Hippocampal formation (tissue), 2 donors: ENCODE data around the gene MESP1.
A peak's percentile ranks its signal among the peaks of the same experiment; 100 is the strongest.

Experiments used
- DNase-seq, 2 donors: peaks; one replicate each; lab custom pipeline; 2025; lab: John Stamatoyannopoulos, UW

The MESP1 gene

DNA sequence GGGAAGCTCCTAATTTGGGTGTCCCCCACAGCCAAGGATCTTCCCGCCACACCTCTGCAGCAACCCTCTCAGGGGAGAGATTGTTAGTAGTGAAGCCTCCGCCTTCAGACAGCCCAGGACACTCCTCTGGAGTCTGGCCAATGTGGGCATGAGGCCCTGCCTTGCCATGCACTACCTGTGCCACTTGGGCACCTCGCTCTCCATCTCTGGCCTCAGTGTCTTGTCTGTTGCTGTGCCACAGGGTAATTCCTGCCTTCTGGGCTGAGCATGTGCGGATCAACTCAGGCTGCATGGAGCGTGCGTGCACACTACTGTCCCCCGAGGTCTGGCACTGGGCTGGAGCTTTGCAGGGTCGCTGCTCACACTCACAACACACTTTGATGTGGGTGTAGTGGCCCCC, 7.9 kb upstream of the MESP1 start:
- DNase-seq, result no peak

DNA sequence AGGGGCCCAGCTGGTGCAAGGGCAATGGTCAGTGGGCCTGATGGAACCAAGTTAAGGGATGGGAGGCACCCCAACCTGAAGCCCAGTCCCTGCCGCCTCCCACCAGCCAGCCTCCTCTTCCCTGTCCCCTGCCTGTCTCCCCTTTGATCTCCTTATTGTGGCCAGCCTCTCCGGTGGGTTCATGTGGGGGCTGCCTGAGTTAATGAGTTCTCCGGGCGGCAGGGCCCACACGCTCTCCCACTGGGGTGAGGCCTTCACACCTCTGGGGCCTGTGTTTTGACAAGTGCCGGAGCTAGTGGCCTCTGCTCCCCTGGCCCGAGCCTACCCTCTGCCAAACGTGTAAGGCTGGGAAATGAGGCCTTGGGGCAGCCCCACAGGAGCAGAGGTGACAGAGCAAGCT, 7.2 kb upstream of the MESP1 start:
- DNase-seq, result no peak

DNA sequence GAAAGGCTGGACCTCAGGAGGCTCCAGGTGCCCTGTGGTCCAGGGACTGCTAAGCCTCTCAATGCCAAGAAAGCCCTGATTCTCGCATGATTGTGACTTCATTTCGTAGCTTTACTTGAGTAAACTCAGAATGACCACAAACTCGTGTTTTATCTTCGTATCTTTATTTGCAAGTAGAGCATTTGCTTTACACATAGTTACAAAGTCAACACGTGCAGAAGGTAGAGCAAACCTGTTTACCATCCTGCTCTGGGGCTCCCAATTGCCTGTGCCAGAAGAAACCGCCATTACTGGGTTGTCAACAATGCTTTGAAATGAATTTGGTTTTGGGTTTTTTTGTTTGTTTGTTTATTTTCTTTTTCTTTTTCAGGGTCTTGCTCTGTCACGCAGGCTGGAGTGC, 5.8 kb upstream of the MESP1 start:
- DNase-seq, result no peak

DNA sequence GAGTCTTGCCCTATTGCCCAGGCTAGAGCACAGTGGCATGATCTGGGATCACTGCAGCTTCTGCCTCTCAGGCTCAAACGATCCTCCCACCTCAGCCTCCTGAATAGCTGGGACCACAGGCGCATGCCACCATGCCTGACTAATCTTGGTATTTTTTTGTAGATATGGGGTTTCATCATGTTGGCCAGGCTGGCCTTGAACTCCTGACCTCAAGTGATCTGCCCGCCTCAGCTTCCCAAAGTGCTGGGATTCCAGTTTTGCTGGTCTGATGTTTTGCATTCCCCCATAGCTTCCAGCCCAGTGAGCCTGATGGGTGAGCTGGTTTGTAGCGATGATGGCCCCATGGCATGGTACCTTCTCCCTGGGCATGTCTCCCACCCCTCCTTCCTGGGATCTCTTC, 4.7 kb upstream of the MESP1 start:
- no peak for DNase-seq

DNA sequence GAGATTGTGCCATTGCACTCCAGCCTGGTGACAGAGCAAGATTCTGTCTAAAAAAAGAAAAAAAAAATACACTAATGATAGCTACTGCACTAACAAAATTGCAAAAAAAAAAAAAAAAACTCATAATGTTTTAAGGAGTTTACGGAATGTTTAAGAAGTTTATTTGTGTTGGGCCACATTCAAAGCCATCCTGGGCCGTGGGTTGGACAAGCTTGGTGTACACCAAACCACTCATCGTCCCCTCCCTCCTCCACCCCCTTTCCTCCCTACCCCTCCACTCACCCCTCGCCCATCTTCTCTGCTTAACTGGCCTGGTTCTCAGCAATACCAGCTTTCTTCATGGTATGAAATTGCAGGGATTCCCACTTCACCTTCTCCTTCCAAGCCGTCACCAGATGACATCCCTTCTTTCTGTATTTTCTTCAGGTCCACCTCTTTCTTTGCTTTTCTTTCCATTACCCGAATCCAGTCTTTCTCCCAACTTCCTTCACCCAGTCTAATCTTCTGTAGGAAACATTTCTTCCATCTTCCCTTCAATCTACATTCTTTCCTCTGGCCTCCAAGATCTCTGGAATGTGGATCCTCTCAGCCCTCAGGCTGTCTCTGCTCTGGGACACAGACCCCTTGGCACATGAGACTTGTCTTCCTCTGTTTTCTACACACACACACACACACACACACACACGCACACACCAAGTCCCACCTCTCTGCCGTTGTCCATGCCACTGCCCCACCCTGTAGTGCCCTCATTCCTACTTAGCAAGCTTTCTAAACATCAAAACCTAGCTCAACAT, 3.5 kb upstream of the MESP1 start:
- no peak for DNase-seq

DNA sequence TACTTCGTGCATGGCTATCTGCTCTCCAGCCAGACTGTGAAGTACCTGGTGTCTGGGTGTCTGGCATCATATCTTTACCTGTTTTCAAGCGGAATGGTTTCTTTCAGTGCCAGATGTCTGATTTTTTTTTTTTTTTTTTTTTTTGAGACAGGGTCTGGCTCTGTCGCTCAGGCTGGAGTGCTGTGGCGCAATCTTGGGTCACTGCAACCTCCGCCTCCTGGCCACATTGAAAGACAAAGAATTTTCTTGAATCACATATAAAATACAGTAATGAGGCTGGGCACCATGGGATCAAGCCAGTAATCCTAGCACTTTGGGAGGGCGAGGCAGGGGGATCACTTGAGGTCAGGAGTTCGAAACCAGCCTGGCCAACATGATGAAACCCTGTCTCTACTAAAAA, 2.8 kb upstream of the MESP1 start:
- DNase-seq, result no peak

DNA sequence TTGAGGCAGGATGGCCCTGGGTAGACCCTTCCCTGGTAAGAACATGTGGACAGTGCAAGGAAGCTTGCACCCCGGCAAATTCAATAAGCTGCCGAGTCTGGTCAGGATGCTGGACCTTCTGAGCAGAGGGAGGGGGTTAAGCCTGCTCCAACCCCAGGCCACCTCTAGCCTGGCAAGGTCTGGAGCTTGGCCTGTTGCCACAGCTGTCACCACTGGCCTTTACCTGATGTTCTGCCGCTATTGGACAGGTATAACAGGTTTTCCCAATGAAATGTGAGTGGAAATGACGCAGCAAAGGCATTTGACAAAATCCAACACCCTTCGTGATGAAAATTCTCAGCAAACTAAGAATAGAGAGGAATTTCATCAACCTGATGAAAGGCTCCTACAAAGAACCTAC, 699 bp upstream of the MESP1 start:
- no peak for DNase-seq

DNA sequence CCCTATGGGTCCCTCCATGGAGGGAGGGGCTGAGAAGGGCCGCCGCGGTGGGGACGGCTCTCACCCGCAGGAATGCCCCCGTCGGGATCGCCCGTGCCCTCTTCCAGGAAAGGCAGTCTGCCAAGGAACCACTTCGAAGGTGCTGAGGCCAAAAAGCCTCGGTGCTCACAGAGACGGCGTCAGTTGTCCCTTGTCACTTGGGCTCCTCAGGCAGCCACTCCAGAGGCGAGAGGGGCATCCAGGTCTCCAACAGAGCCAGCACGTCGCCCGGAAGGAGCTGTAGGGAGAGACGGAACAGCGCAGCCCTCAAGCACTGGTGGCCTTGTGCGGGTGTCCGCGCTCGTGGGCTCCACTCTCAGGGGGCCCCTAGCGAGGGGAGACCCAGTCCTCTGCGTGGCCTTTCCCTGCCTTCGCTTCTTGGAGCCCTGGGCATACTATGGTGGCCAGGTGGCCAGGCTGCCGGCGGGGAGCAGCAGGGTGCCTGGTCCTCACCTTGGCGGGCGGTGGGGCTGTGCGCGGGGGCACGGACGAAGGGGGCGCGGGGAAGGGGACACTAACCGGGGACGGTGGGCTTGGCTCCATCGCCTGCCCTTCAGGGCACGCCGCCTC, 994 bp downstream of the MESP1 start:
- DNase-seq, result no peak

DNA sequence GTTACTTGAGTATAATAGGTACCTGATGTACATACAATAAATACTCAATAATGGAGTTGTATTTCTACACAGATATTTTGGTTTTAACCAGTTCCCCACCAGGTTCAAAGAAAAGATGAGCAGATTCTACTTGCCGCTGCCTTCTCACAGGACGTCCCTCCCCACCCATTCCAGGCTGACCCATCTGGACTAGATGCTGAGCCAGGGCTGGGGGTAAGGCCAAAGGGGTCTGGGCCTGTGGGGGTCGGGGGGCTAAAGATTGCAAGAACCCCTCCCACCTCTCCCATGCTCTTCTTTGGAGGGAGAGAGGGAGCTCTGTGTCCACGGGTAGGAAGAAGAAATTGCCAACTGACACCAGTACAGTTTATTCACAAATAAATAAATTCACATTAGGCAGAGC, 1.5 kb downstream of the MESP1 start:
- no peak for DNase-seq

DNA sequence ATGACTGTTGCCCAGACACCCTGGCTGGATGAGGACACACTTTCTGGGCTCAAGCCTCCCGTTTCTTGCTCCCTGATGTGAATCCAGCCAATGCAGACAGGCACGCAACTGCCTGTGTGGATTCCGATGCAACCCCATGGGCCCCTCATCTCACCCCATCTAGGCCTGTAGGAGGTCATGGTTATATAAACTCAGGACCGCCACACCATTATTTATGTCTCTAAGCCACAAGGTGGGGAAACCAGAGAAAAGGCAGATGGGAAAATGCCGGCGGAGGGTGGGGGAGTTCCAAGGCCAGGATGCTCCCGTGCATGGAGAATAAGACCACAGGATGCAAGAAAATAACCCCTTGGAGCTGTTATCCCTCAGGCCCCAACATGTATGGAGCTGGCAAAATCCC, 2.0 kb downstream of the MESP1 start:
- DNase-seq, result no peak

DNA sequence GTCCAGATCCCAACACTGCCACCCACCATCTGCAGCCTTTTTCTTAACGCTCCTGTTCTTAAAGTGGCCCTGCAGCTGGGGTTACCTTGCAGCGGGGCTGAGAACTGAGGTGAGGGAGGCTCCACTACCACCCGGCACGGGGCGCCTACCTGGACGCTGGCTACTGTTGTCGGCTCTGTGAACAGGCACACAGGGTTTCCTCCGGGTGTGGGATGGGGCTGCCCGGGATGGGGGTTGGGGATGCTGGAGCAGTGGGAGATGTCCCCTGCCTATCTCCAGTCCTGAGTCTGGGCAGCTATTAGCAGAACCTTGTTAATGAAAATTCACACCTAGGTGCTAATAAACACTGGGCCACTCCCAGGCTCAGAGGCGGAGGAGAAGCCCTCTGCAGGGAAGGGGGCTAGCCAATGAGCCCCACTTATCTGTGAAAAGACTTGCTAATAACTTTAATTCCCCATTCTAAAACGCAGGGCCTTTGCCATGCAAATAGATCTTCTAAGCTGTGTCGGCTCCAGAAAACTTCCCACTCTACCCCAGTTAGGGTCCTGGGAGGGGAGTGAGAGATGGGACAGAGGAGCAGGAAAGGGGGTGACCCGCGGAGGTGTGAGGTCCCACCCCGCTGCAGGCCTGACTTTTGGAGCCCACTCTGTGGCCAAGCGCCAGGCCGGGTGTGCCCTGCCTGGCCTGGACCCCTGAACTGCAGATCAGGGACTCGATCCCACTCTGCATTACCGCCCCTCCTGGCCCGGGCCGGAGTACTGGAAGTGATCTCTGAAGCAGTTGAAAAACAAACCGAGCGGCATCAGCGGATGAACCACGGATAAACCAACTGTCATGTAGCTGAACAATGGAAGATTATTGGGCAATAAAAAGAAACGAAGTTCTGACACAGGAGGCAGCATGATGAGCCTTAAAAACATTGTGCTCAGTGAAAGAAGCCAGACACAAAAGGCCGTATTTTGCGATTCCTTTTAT, 3.1 kb downstream of the MESP1 start:
- no peak for DNase-seq

DNA sequence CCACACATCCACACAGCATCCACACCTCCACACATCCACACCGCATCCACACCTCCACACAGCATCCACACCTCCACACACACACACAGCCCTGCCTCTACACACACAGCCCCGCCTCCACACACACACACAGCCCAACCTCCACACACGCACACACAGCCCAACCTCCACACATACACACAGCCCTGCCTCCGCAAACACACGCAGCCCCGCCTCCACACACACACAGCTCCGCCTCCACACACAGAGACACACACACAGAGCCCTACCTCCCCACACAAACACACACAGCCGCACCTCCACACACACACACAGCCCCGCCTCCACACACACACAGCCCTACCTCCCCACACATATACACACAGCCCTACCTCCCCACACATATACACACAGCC, 4.7 kb downstream of the MESP1 start:
- no peak for DNase-seq

DNA sequence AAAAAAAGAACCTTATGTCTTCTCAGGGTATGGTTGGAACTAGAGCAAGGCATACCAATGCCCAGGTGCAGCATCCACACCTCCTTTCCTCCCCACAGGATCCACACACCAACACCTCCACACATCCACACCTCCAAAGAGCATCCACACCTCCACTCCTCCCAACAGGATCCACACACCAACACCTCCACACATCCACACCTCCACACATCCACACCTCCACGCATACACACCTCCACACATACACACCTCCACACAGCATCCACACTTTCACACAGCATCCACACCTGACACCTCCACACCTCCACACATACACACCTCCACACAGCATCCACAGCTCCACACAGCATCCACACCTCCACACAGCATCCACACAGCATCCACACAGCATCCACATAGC, 5.3 kb downstream of the MESP1 start:
- no peak for DNase-seq

DNA sequence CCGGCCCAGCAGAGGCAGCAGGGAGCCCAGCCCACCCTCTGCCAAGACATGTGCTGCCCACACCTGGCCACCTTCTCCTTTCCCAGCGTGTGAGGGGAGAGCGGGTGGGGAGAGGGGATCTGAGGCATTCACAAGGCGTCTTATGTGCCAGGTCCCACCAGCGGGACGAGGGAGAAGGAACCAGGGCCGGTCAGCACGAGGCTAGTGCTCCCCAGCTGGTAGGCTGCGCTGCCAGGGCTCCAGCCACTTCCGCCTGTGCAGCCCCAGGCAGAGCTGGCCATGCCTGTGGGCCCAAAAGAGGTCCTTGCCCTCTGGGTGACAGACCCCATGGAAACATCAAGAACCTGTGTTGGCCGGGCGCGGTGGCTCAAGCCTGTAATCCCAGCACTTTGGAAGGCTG, 5.9 kb downstream of the MESP1 start:
- DNase-seq, result no peak

DNA sequence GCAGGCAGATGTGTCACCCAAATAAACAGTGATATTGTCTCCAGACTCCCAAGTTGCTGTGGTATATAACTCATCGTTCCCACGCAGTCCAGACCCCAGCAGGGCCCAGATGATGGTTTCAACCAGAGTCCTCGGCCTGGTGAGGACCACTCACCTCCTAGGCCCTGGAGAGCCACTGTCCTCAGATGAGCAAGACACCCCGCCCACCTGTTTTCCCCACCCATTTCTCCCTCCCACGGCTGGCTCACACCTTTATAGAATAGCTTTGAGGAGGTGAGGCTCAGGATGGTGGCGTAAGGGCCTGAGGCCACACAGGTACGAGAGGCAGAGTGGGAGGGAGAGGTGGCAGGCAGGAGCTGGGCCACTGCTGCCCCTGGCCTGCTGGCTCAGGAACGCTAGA, 7.5 kb downstream of the MESP1 start:
- DNase-seq, result no peak

DNA sequence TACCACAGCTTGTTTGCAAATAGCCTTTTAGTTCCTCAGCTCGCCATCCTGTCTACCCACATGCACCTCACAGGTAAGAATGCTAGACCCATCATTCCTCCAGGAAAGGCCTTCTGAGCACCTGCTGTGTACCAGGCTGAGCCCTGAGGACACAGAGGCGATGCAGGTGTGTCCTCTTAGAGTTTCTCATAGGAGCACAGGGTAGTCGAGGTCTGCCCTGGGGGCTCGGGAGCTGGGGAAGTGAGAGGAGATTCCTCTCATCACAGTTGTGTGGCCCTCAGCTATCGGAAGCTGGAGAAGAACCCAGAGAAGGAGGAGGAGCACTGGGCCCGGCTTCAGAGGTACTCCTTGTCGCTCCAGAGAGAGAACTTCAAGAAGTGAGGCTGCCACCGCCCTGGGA, 8.0 kb downstream of the MESP1 start:
- DNase-seq, result no peak

DNA sequence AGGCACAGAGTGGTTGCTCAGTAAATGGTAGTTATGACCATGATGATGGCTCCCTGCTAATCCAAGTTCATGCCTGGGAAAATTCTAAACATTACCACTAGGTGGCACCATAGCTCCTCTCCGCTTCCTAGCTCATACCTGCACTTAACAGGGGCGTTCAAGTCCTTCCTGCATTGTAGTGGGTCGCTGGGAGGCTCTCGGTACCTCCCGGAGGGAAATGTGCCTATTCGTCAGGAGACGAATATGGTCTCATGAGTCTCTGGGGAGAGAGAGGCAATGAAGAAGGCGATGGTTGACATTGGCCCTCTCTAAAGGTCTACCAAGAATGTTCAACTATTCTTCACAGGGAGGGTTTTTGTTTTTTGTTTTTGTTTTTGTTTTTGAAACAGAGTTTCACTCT, 10.9 kb downstream of the MESP1 start:
- DNase-seq, result peak; percentile 17 to 55

DNA sequence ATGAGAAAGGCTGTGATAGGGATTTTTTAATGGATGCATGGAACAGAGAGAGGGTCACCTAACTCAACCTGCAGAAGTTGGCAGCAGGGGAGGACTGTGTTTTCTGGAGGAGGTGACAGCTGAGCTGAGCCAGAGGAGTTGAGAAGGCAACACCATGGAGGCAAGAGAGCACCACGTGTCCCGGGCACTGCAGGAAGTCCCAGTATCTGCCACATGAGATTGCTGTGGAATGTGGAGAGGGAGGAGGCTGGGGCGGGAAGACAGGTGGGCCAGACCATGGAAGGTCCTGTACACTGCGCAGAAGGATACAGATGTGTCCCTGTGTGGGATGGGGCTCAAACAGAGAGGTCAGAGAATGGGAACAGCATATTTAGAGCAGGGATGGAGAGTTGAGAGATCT, 15.3 kb downstream of the MESP1 start:
- DNase-seq, result no peak

DNA sequence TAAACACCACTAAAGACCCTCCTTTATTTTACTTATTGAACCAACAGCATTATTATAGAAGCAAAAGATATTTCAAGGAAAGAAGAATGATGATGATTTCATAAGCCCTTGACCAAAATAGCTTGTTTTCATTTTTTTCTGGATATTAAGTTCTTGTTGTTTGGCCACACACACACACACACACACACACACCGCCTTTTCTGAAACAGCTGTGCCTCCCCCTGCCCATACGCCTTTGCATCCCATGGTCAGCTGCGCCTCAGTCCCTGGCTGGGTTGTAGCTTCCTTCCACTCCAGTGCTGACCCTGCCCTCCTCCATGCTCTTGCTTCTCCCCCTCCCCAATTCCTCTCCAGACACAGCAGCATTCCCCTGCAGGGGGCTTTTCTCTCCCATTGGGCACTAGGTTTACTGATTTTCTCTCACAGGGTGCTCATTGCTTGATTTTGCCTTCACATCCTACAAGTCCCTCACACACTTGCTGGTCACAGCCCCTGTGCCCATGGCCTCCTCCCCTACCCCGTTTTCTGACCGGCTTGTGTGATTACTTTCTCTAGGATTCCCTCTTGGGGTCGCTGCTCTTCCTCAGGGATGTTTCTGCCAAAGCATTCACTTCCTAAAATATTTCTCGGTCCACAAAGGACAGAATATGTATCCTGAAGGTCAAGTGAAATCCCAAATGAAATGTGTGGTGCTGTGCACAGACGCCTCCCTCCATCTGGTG, 18.4 kb downstream of the MESP1 start:
- DNase-seq, result no peak

DNA sequence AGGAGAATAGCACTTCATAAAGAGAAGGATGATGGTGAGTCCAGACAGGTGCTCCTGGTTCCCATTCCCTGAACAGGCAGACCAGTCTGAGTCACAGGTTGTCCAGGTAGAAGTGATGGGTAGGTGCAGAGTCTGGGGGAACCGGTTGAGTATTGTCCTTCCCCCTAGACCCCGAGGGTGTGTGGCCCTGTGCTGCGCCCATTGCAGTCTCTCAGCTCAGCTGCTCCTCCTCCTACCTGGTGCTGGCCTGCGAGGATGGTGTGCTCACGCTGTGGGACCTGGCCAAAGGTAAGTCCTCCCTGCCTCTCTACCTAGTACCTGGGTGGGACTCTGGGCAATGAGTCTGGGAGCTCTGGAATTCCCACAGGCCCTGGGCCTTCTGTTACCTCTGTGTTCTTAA, 19.8 kb downstream of the MESP1 start:
- no peak for DNase-seq

DNA sequence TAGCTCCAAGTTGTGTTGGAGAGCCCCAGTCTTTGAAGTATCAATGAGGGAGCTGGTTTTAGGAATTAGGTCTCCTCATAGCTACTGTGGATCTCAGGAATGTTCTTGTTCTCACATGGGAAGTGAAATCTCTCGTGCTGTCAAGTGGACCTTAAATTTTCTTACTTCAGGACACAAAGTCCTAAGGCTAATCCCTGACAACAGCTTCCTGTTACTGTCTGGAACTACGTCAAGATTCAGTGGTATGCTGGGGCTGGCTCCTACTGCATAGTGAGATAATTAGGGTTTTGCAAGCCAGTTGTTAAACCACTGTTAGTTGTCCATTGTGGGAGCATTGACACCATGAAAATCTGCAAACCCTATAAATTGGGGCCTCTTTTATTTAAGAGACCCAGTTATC, 22.8 kb downstream of the MESP1 start:
- no peak for DNase-seq

DNA sequence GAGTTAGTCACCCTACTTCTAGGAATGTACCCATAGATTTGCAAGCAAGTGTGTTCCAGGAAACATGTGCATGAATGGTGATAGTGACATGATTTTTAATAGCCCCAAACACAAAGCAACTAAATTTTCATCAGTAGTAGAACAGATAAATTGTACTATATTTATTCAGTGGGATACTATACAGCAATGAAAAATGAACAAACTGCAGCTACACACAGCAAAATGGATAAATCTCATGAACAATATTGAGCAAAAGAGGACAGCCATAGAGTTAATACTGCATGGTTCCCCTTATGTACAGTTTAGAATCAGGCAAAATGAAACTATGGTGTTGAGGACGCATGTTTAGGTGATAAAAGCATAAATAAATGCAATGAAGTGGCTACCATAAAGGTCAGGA, 26.0 kb downstream of the MESP1 start:
- no peak for DNase-seq
